ENCODE data around the gene CHAF1A.

The CHAF1A gene

GRCh38 chr19:4385291-4386040, 17.0 kb upstream of the CHAF1A start:
- DNase-seq, result no peak

- DNase-seq, result no peak
Measured at GRCh38 chr19:4386041-4386782, 16.2 kb upstream of the CHAF1A start.

GRCh38 chr19:4388337-4389063, 13.9 kb upstream of the CHAF1A start:
- DNase-seq, result no peak

GRCh38 chr19:4389064-4389375, 13.4 kb upstream of the CHAF1A start:
- no peak for DNase-seq

- DNase-seq, result no peak
Measured at GRCh38 chr19:4389511-4390016, 12.9 kb upstream of the CHAF1A start.

GRCh38 chr19:4390017-4390566, 12.3 kb upstream of the CHAF1A start:
- DNase-seq, result no peak

GRCh38 chr19:4390567-4391305, 11.7 kb upstream of the CHAF1A start:
- no peak for DNase-seq

- no peak for DNase-seq
Measured at GRCh38 chr19:4391306-4391693, 11.1 kb upstream of the CHAF1A start.

GRCh38 chr19:4391701-4392483, 10.5 kb upstream of the CHAF1A start:
- DNase-seq, result no peak

- DNase-seq, result no peak
Measured at GRCh38 chr19:4393947-4394590, 8.4 kb upstream of the CHAF1A start.

GRCh38 chr19:4396949-4397783, 5.3 kb upstream of the CHAF1A start:
- no peak for DNase-seq

GRCh38 chr19:4399812-4400134, 2.7 kb upstream of the CHAF1A start:
- DNase-seq, result no peak

GRCh38 chr19:4400135-4400936, 2.1 kb upstream of the CHAF1A start, which contains the start of gene SH3GL1:
TSS of gene SH3GL1 (minus strand) at chr19:4400547. CDS start at chr19:4400368, 179 bp downstream.
- DNase-seq, result peak; percentile 88

- DNase-seq, result no peak
Measured at GRCh38 chr19:4401769-4402170, 670 bp upstream of the CHAF1A start.

GRCh38 chr19:4403005-4403761, 743 bp downstream of the CHAF1A start:
- DNase-seq, result no peak

GRCh38 chr19:4405977-4406376, 3.5 kb downstream of the CHAF1A start:
- no peak for DNase-seq

- DNase-seq, result no peak
Measured at GRCh38 chr19:4406626-4407025, 4.2 kb downstream of the CHAF1A start.

GRCh38 chr19:4409123-4409933, 6.9 kb downstream of the CHAF1A start:
- DNase-seq, result no peak

All from CD4-positive, alpha-beta T cell treated with Interleukin-4 for 4 hours (primary cell).